Endothelial cell of umbilical vein (primary cell): Measurements from ENCODE around the gene SESN1. TPM values are rescaled to one million over a fixed set of nuclear protein-coding genes. Genes with fewer than 3 reads are reported as not detected.

ENCODE experiments used
- BruUV-seq: library from RNA; stranded (reverse); fragments of 400-500 nt; replicated peaks from 2 replicates; lab custom pipeline; 2021; lab: Mats Ljungman, UMichigan
- CTCF ChIA-PET: fragments of 300-600, 350-600 bp; sonication (Branson Sonifier 250); formaldehyde crosslinking; loops from one replicate; lab custom pipeline; 2021; ENCODE audit warnings: antibody characterized with exemption, inconsistent platforms; lab: Charles Lee
- POLR2A ChIA-PET: fragments of 300-600, 350-600 bp; sonication (Branson Sonifier 250); formaldehyde crosslinking; loops from one replicate; lab custom pipeline; 2021; ENCODE audit warnings: antibody characterized with exemption, inconsistent platforms; lab: Charles Lee
- DNase-seq: peaks from one replicate; pipeline ENCODE4 v3.0.0-alpha.2; 2011; ENCODE audit warnings: low read depth, low spot score
- FAIRE-seq: peaks from 2 replicates; lab custom pipeline; 2011; peaks lifted over from hg19 to GRCh38; lab: Jason Lieb, UNC
- H2AFZ ChIP-seq: 2 replicates; pipeline ENCODE4 v1.6.0; 2012; ENCODE audit warnings: low read depth, low read length, control low read depth, inconsistent platforms
- H3K27ac ChIP-seq: 2 replicates; pipeline ENCODE4 v1.5.1; 2011; ENCODE audit warnings: low read depth, mild to moderate bottlenecking, control low read depth, low read length, moderate library complexity; ENCODE audit not compliant: insufficient read depth
- H3K27me3 ChIP-seq, 2 experiments: 2 replicates each; pipeline versions ENCODE4 v1.6.0 to v1.6.1; 2011; ENCODE audit warnings: low read length in 2 of 2, mixed read lengths in 1 of 2; ENCODE audit not compliant: control insufficient read depth in 2 of 2, insufficient read depth in 2 of 2
- H3K36me3 ChIP-seq, 2 experiments: 2 replicates in 1 of 2; 3 replicates in 1 of 2; pipeline ENCODE4 v1.5.1; 2011; ENCODE audit warnings: low read length in 2 of 2, mild to moderate bottlenecking in 1 of 2, moderate library complexity in 1 of 2; ENCODE audit not compliant: control insufficient read depth in 2 of 2, insufficient read depth in 2 of 2; ENCODE audit errors: extremely low read depth in 1 of 2
- H3K4me1 ChIP-seq: 3 replicates; pipeline ENCODE4 v1.5.1; 2011; ENCODE audit warnings: mild to moderate bottlenecking, low read length; ENCODE audit not compliant: control insufficient read depth, insufficient read depth; ENCODE audit errors: extremely low read depth
- H3K4me2 ChIP-seq: 2 replicates; pipeline ENCODE4 v1.6.1; 2011; ENCODE audit warnings: low read length, control low read depth, mixed read lengths; ENCODE audit not compliant: insufficient read depth
- H3K4me3 ChIP-seq, 3 experiments: fragments of 200-600 bp in 1 of 3; sonication (generic), shearing (Covaris generic) in 1 of 3; replicated peaks in 1 of 3; 2 replicates each; pipeline ENCODE4 v1.5.1; 2011 to 2016; ENCODE audit warnings: control low read depth in 3 of 3, low read length in 3 of 3, mild to moderate bottlenecking in 2 of 3, inconsistent platforms in 1 of 3, low read depth in 1 of 3, moderate library complexity in 1 of 3; ENCODE audit not compliant: insufficient read depth in 1 of 3
- H3K79me2 ChIP-seq: 2 replicates; pipeline ENCODE4 v1.6.0; 2012; ENCODE audit warnings: low read length, inconsistent platforms; ENCODE audit not compliant: control insufficient read depth, insufficient read depth
- H3K9ac ChIP-seq: replicated peaks from 2 replicates; pipeline ENCODE3; 2011; ENCODE audit warnings: low read length, control low read depth; ENCODE audit not compliant: insufficient read depth; ENCODE audit errors: extremely low read depth
- H3K9me1 ChIP-seq: replicated peaks from 3 replicates; pipeline ENCODE4 v1.6.0; 2011; ENCODE audit warnings: mild to moderate bottlenecking, low read length; ENCODE audit not compliant: control insufficient read depth, insufficient read depth; ENCODE audit errors: extremely low read depth
- H3K9me3 ChIP-seq: replicated peaks from 2 replicates; pipeline ENCODE4 v1.5.1; 2012; ENCODE audit warnings: low read length, inconsistent platforms; ENCODE audit not compliant: control insufficient read depth, insufficient read depth
- H4K20me1 ChIP-seq: replicated peaks from 2 replicates; pipeline ENCODE3; 2011; ENCODE audit warnings: mild to moderate bottlenecking, low read length; ENCODE audit not compliant: control insufficient read depth, insufficient read depth; ENCODE audit errors: extremely low read depth
- EZH2 ChIP-seq: IDR thresholded peaks from 2 replicates; pipeline ENCODE4 v1.6.1; 2012; ENCODE audit warnings: borderline replicate concordance, low read depth, mild to moderate bottlenecking, moderate library complexity, low read length, inconsistent platforms; ENCODE audit not compliant: severe bottlenecking
- GATA2 ChIP-seq: IDR thresholded peaks from 2 replicates; pipeline ENCODE4 v1.7.0; 2011; ENCODE audit warnings: low read depth, mild to moderate bottlenecking, moderate library complexity, mixed read lengths, low read length; ENCODE audit not compliant: insufficient read length, insufficient read depth
- JUN ChIP-seq: IDR thresholded peaks from 2 replicates; pipeline ENCODE4 v1.6.1; 2011; ENCODE audit warnings: borderline replicate concordance, low read depth; ENCODE audit not compliant: insufficient read length, insufficient read depth
- MYC ChIP-seq: IDR thresholded peaks from one replicate; pipeline ENCODE4 v1.6.1; 2011; ENCODE audit warnings: mild to moderate bottlenecking, low read depth, low read length
- POLR2AphosphoS5 ChIP-seq: IDR thresholded peaks from 2 replicates; pipeline ENCODE4 v1.6.1; 2012; ENCODE audit warnings: low read depth, mild to moderate bottlenecking, control low read depth, low read length, moderate library complexity; ENCODE audit not compliant: insufficient read depth
- dilution Hi-C: fragments of 300-500 bp; cut with MboI; formaldehyde crosslinking; loops from one replicate; pipeline ENCODE4 v1.15.0; 2019; ENCODE audit warnings: low sequenced_read_pairs; ENCODE audit not compliant: extremely low pct_ligation_motif_present
- intact Hi-C: fragments of 100-400 bp; cut with micrococcal nuclease; formaldehyde crosslinking; loops from one replicate; pipeline ENCODE4 v1.10.0; 2022
- polyA plus RNA-seq, 4 experiments: library from polyadenylated mRNA; depleted of rRNA in 3 of 4; stranded (reverse) in 3 of 4; unstranded in 1 of 4; fragments of >200 nt; gene quantifications; 2 replicates each; pipeline versions ENCODE4 v1.2.1 to v1.2.3, GENCODE V29; 2011 to 2012; ENCODE audit warnings: missing spikeins in 1 of 4
- total RNA-seq: library from RNA; stranded (reverse); gene quantifications from 2 replicates; pipeline ENCODE4 v1.2.3, GENCODE V29; 2021
- TF ChIP-seq, protein P1 (sequence below): IDR thresholded peaks from 2 replicates; pipeline ENCODE4 v1.6.1; 2011; ENCODE audit not compliant: insufficient read depth, insufficient read length
- TF ChIP-seq, protein P2 (sequence below), 2 donors: IDR thresholded peaks; 1 replicate in 1 of 2; 2 replicates in 1 of 2; pipeline ENCODE4 v1.5.1; 2011; ENCODE audit warnings: low read length in 2 of 2, mild to moderate bottlenecking in 2 of 2, moderate library complexity in 2 of 2, control low read depth in 1 of 2, inconsistent platforms in 1 of 2, low read depth in 1 of 2; ENCODE audit not compliant: insufficient read depth in 1 of 2; ENCODE audit errors: extremely low read depth in 1 of 2

SESN1 gene
- total and polyA plus RNA-seq, 2 donors (not counting 3 experiments of a cell fraction or from before 2014, with no cell fraction given): 7.1 to 15.6 TPM

DNA sequence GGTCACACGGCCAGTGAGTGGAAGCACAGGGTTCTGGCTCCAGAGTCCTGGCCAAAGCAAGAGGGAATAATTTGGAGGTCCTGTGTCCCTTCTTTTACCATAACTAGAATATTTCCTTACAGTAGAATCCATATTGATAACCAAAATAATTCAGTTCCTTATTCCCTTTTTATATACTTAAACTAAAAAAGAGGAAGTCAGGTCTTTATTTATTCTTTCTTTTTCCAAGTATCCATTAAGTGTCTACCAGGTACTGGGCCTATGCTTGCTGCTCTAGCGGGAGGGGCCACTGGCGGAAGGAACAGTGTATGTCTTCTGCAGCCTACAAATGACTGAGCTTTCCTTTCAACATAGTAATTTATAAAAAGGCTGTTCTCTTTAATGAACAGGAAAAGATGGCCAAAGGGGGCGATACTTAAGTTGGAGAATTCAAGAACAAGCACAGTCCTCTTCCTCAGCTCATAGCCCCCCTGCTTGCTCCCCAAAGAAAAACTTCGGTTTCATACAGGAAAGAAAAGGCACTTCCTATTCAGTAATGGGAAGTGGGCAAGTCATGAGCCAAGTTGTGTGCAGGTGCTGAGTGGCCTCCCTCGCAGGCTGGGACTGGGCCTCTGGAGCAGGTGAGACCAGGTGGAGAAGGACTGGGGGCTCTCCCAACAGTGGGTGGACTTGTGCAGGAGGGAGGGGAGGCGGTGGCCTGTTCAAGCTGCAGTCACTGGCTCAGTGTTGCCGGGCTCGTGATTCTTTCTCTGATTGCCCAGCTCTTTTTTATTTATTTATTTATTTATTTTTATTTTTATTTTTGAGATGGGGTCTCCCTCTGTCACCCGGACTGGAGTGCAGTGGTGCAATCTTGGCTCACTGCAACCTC, 135.5 kb downstream of the SESN1 start:
- no TSS peak for BruUV-seq
- intact Hi-C loops: no loop called here
- dilution Hi-C loops: no loop called here
- no peak overlapping the region for H3K4me3 ChIP-seq
- no peak for DNase-seq
- FAIRE-seq: no peak
- H4K20me1 ChIP-seq: no peaks in the 10 kb centered on the region
- TF ChIP-seq EZH2 (no peak), GATA2 (no peak), POLR2AphosphoS5 (no peak), MYC (no peak), JUN (no peak)
- TF ChIP-seq, protein P1, sequence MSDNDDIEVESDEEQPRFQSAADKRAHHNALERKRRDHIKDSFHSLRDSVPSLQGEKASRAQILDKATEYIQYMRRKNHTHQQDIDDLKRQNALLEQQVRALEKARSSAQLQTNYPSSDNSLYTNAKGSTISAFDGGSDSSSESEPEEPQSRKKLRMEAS: no peak
- TF ChIP-seq, protein P2, sequence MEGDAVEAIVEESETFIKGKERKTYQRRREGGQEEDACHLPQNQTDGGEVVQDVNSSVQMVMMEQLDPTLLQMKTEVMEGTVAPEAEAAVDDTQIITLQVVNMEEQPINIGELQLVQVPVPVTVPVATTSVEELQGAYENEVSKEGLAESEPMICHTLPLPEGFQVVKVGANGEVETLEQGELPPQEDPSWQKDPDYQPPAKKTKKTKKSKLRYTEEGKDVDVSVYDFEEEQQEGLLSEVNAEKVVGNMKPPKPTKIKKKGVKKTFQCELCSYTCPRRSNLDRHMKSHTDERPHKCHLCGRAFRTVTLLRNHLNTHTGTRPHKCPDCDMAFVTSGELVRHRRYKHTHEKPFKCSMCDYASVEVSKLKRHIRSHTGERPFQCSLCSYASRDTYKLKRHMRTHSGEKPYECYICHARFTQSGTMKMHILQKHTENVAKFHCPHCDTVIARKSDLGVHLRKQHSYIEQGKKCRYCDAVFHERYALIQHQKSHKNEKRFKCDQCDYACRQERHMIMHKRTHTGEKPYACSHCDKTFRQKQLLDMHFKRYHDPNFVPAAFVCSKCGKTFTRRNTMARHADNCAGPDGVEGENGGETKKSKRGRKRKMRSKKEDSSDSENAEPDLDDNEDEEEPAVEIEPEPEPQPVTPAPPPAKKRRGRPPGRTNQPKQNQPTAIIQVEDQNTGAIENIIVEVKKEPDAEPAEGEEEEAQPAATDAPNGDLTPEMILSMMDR (IDR thresholded peaks at IDR 0.05; ENCODE audit: extremely low read depth in 1 of 2, insufficient read depth in 1 of 2, low read depth in 1 of 2, low read length in 2 of 2): no peak
- no peaks in the 10 kb centered on the region for H3K36me3 ChIP-seq
- no peak overlapping the region for H3K9ac ChIP-seq
- no peaks in the 10 kb centered on the region for H3K4me1 ChIP-seq
- H3K9me1 ChIP-seq: no peaks in the 10 kb centered on the region
- H3K9me3 ChIP-seq: no peaks in the 10 kb centered on the region
- no peak overlapping the region for H3K4me2 ChIP-seq
- H3K27me3 ChIP-seq: no peaks in the 10 kb centered on the region
- H2AFZ ChIP-seq: no peak overlapping the region
- no peaks in the 10 kb centered on the region for H3K79me2 ChIP-seq
- POLR2A ChIA-PET: no interaction called here
- CTCF ChIA-PET: interaction anchor here (0.9 kb wide), 1 partner anchor 66 kb away, joined by 3 read pairs; no protein-coding TSS in a partner anchor
- no peak overlapping the region for H3K27ac ChIP-seq
